ENCODE data around the gene DPEP1. TPM values are rescaled to one million over a fixed set of nuclear protein-coding genes. Genes with fewer than 3 reads are reported as not detected.

Gene DPEP1
- total RNA-seq, 1 donor from 2014 or later: 0.36 TPM

- H3K4me3 Mint-ChIP-seq: no peak overlapping the region
- no peak for DNase-seq (ENCODE audit: low spot score in 2 of 2, unreplicated experiment in 2 of 2)
- H3K9me3 Mint-ChIP-seq: no peaks in the 10 kb centered on the region
- TF ChIP-seq, protein P1, sequence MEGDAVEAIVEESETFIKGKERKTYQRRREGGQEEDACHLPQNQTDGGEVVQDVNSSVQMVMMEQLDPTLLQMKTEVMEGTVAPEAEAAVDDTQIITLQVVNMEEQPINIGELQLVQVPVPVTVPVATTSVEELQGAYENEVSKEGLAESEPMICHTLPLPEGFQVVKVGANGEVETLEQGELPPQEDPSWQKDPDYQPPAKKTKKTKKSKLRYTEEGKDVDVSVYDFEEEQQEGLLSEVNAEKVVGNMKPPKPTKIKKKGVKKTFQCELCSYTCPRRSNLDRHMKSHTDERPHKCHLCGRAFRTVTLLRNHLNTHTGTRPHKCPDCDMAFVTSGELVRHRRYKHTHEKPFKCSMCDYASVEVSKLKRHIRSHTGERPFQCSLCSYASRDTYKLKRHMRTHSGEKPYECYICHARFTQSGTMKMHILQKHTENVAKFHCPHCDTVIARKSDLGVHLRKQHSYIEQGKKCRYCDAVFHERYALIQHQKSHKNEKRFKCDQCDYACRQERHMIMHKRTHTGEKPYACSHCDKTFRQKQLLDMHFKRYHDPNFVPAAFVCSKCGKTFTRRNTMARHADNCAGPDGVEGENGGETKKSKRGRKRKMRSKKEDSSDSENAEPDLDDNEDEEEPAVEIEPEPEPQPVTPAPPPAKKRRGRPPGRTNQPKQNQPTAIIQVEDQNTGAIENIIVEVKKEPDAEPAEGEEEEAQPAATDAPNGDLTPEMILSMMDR (IDR thresholded peaks at IDR 0.05; ENCODE audit: unreplicated experiment): no peak
- H3K36me3 Mint-ChIP-seq: no peaks in the 10 kb centered on the region
- H3K27ac Mint-ChIP-seq: no peak overlapping the region
- H3K4me1 Mint-ChIP-seq: peaks cover 2% of the 10 kb centered on the region
- H3K27me3 Mint-ChIP-seq (ENCODE audit: low read depth): peaks cover 41% of the 10 kb centered on the region
These were observed 7.8 kb downstream of the DPEP1 start for GRCh38 chr16:89621136-89621697.

GRCh38 chr16:89621698-89622409 is 8.4 kb downstream of the DPEP1 start:
- Mint-ChIP-seq H3K27ac (no peak overlapping the region), H3K4me1 (peaks cover 2% of the 10 kb centered on the region), H3K9me3 (no peaks in the 10 kb centered on the region), H3K27me3 (ENCODE audit: low read depth) (peaks cover 41% of the 10 kb centered on the region), H3K36me3 (no peaks in the 10 kb centered on the region), H3K4me3 (no peak overlapping the region)
- TF ChIP-seq, protein P1 (IDR thresholded peaks at IDR 0.05; ENCODE audit: unreplicated experiment): no peak
- no peak for DNase-seq (ENCODE audit: low spot score in 2 of 2, unreplicated experiment in 2 of 2)

GRCh38 chr16:89623511-89624261 is 10.2 kb downstream of the DPEP1 start:
- no peaks in the 10 kb centered on the region for H3K9me3 Mint-ChIP-seq

DNA sequence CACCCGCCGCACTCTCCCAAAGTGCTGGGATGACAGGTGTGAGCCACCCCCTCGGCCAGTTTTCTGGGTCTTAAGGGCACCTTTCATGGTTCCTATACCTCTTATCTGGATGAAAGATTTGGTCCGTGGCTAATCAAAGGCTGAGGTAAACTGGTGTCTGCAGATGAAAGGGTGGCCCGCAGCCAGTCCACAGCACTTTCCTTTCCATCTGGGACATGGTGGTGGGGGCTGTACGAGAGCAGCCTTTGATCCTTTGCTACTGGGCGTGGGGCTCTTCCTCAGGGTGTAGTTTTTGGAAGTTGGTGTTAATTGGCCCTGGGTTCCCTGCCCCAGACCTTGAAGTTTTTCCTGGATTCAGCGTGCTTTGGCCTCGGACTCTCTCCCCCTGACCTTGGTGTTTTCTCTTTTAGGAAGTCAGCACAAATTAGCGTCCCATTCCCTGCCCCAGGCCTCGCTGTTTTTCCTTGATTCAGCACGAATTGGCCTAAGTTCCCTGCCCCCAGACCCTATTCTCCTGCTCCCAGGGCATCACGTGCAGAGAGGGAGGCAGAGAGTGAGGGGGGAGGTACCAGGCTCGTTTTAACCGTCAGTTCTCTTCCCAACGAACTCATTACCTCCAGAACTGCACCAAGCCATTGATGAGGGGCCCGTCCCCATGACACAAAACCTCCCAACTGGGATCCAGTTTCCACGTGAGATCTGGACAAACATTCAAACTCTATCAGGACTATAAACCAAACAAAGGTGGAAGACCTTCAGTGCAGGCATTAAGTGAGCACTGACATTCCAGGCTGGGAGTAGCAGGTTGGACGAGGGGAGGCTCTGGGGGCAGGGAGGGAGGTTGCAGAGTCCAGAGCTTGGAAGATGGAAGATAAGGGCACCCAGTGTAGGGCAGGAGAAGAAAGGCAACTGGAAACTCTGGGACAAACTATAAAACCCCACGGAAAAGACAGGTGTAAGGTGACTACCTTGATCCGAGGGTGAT is 11.6 kb downstream of the DPEP1 start:
- Mint-ChIP-seq H3K36me3 (no peaks in the 10 kb centered on the region), H3K4me3 (no peak overlapping the region), H3K27me3 (ENCODE audit: low read depth) (peaks cover 39% of the 10 kb centered on the region), H3K9me3 (no peaks in the 10 kb centered on the region), H3K27ac (no peak overlapping the region), H3K4me1 (peaks cover 2% of the 10 kb centered on the region)
- TF ChIP-seq, protein P1 (IDR thresholded peaks at IDR 0.05; ENCODE audit: unreplicated experiment): no peak
- no peak for DNase-seq (ENCODE audit: low spot score in 2 of 2, unreplicated experiment in 2 of 2)

More at GRCh38 chr16:89623511-89624261, 10.2 kb downstream of the DPEP1 start:
- Mint-ChIP-seq H3K4me1 (peaks cover 2% of the 10 kb centered on the region), H3K27me3 (ENCODE audit: low read depth) (peaks cover 41% of the 10 kb centered on the region), H3K4me3 (no peak overlapping the region), H3K36me3 (no peaks in the 10 kb centered on the region), H3K27ac (peak overlapping the region; percentile 5)
- DNase-seq (ENCODE audit: low spot score in 2 of 2, unreplicated experiment in 2 of 2): no peak
- TF ChIP-seq, protein P1 (IDR thresholded peaks at IDR 0.05; ENCODE audit: unreplicated experiment): no peak
